ENCODE measurements around the gene MAST3. TPM values are rescaled to one million over a fixed set of nuclear protein-coding genes. Genes with fewer than 3 reads are reported as not detected.

The MAST3 gene
- total and polyA plus RNA-seq, 2 of the 8 experiments (the other 6 are each of a cell fraction or from before 2014, with no cell fraction given), result 3.4 to 9.0 TPM

DNA sequence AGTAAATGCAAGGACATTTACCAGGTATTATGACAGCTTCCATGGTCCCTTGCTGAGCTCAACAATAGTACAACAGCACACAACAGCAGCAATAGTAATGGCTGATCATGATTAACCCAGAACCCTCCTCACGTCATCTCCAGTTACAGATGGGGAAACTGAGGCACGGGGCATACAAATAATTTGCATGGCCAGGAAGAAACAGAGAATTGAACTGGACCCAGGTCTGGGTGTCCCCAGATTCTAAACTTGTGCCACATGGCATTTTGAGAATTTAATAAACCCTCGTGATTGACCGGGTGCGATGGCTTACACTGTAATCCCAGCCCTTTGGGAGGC lies 7.2 kb downstream of the MAST3 start:
- no peak for FAIRE-seq
- ChIA-PET POLR2A (ENCODE audit: partially characterized antibody) (interaction anchor here (0.8 kb wide), 2 partner anchors 10 to 47 kb away, joined by 3 read pairs; no protein-coding TSS in a partner anchor), CTCF (ENCODE audit: partially characterized antibody) (interaction anchor here (0.6 to 1.5 kb wide), 4 partner anchors 9 to 414 kb away, joined by 3 to 6 read pairs (median 4); no protein-coding TSS in a partner anchor)

More for the DNA sequence above, 7.2 kb downstream of the MAST3 start:
- Histone ChIP-seq H2AK5ac (ENCODE audit: low read depth, low read length) (no peak overlapping the region), H2AFZ (ENCODE audit: low read length) (peak overlapping the region; percentile 94), H4K5ac (ENCODE audit: insufficient read length, low read depth, low read length) (peak overlapping the region; percentile 21), H3K9me3 (ENCODE audit: insufficient read depth in 2 of 2, low read depth in 1 of 2, low read length in 1 of 2) (no peaks in the 10 kb centered on the region), H3K14ac (ENCODE audit: insufficient read length) (no peak overlapping the region), H2BK20ac (ENCODE audit: low read length) (no peak overlapping the region), H2BK5ac (ENCODE audit: low read depth, low read length) (peak overlapping the region; percentile 3; the same call in 1 of the 2 replicates), H3K56ac (replicated peaks; ENCODE audit: insufficient read length, low read depth, low read length) (peak overlapping the region; percentile 3), H4K91ac (replicated peaks; ENCODE audit: insufficient read length, low read length) (no peak overlapping the region), H3K4me2 (ENCODE audit: insufficient read depth in 1 of 2, low read depth in 2 of 2, low read length in 2 of 2) (peak overlapping the region; percentile 79 to 97), H3K9ac (replicated peaks in 1 of 4; ENCODE audit: extremely low read depth in 1 of 4, low read depth in 3 of 4, low read length in 3 of 4) (peak overlapping the region in 1 of 4 experiments; percentile 38; a peak in 2 of 7 replicates), H2BK120ac (replicated peaks; ENCODE audit: low read depth, low read length) (no peak overlapping the region), H3K23me2 (ENCODE audit: low read depth, low read length) (peaks cover 6% of the 10 kb centered on the region), H3K79me1 (ENCODE audit: low read depth, low read length) (no peaks in the 10 kb centered on the region), H3K27me3 (replicated peaks in 1 of 4; ENCODE audit: control insufficient read depth in 3 of 4, extremely low read depth in 1 of 4, insufficient read depth in 3 of 4, low read length in 3 of 4) (peaks cover 0 to 12% (median 9%) of the 10 kb centered on the region in 4 experiments; a peak in 5 of 7 replicates), H3K4ac (replicated peaks; ENCODE audit: insufficient read length, low read depth, low read length) (no peak overlapping the region), H4K20me1 (replicated peaks in 1 of 2; ENCODE audit: control insufficient read depth in 1 of 2, insufficient read depth in 2 of 2, low read length in 2 of 2) (no peaks in the 10 kb centered on the region), H2BK15ac (ENCODE audit: low read length) (no peak overlapping the region), H3K18ac (ENCODE audit: extremely low read depth, low read length) (no peak overlapping the region), H3K27ac (ENCODE audit: low read depth, low read length) (no peak overlapping the region), H3K4me1 (replicated peaks in 1 of 4; ENCODE audit: control insufficient read depth in 3 of 4, insufficient read depth in 4 of 4, low read length in 3 of 4) (peaks cover 0 to 17% (median 8%) of the 10 kb centered on the region in 4 experiments; a peak in 4 of 7 replicates), H3K23ac (ENCODE audit: insufficient read length) (no peak overlapping the region), H2BK12ac (ENCODE audit: low read depth, low read length) (0 out of 2 replicates have a peak overlapping the region, but pooled peaks have one; percentile 35), H3K36me3 (ENCODE audit: control insufficient read depth in 2 of 4, insufficient read depth in 4 of 4, low read length in 3 of 4) (no peaks in the 10 kb centered on the region), H4K8ac (ENCODE audit: extremely low read depth, insufficient read depth, low read length) (peak overlapping the region; percentile 80; the same call in 1 of the 2 replicates), H3K79me2 (ENCODE audit: control insufficient read depth in 1 of 2, insufficient read depth in 2 of 2, low read length in 2 of 2) (no peaks in the 10 kb centered on the region), H3K4me3 (ENCODE audit: extremely low read depth in 1 of 4, insufficient read depth in 2 of 4, low read depth in 3 of 4, low read length in 4 of 4) (peak overlapping the region; percentile 44 to 61 (median 56); a peak in 7 of 8 replicates)
- 63% methylated on average over 5 of the region's 5 CpGs; no CpG with 5 or more reads in 1 of the 2 experiments for WGBS, 2 experiments (ENCODE audit: extremely low coverage in 1 of 2, insufficient coverage in 1 of 2, insufficient read length in 1 of 2, insufficient replicate concordance in 2 of 2, low coverage in 1 of 2, low lambda C conversion rate in 2 of 2, missing lambda C conversion rate in 1 of 2)
- no peak for TF ChIP-seq TAF7 (optimal IDR thresholded peaks at IDR 0.05; ENCODE audit: borderline replicate concordance, low read depth, low read length)
- TF ChIP-seq FOSL1 (IDR thresholded peaks at IDR 0.05; ENCODE audit: insufficient read depth, low read depth, low read length), result no peak
- TF ChIP-seq ZNF274 (IDR thresholded peaks at IDR 0.05; ENCODE audit: borderline replicate concordance, extremely low read depth, low read length), result no peak
- TF ChIP-seq ASH2L (IDR thresholded peaks at IDR 0.05; ENCODE audit: low read length), result no peak
- no peak for TF ChIP-seq YY1 (IDR thresholded peaks at IDR 0.05; ENCODE audit: low read depth, low read length)
- no peak for TF ChIP-seq POU5F1 (IDR thresholded peaks at IDR 0.05; ENCODE audit: low read depth, low read length)
- TF ChIP-seq POLR2AphosphoS5 (IDR thresholded peaks at IDR 0.05; ENCODE audit: low read depth, low read length), result no peak
- no peak for TF ChIP-seq SIN3A (conservative IDR thresholded peaks at IDR 0.05 in 1 of 2, IDR thresholded peaks at IDR 0.05 in 1 of 2; ENCODE audit: low read depth in 1 of 2, low read length in 2 of 2)
- no peak for TF ChIP-seq SAP30 (IDR thresholded peaks at IDR 0.05; ENCODE audit: insufficient read depth, insufficient replicate concordance, low read length)
- DNase-seq (ENCODE audit: low read depth in 1 of 2, low spot score in 2 of 2), result no peak

Data from H1 (cell line).